ENCODE measurements around the gene HOXA4.

HOXA4 gene

GRCh38 chr7:27147199-27148030, 16.9 kb upstream of the HOXA4 start, which contains the start of gene HOXA6:
Gene HOXA6 (minus strand): TSS chr7:27147774. CDS start chr7:27147749, 25 bp downstream.
- DNase-seq (ENCODE audit: low spot score): no peak

- DNase-seq (ENCODE audit: low spot score): no peak
Measured at GRCh38 chr7:27146491-27147198, 16.1 kb upstream of the HOXA4 start.

- DNase-seq (ENCODE audit: low spot score): no peak
Measured at GRCh38 chr7:27145914-27146412, 15.4 kb upstream of the HOXA4 start.

GRCh38 chr7:27145165-27145913, 14.8 kb upstream of the HOXA4 start:
- DNase-seq (ENCODE audit: low spot score): no peak

- no peak for DNase-seq (ENCODE audit: low spot score)
Measured at GRCh38 chr7:27144781-27145164, 14.2 kb upstream of the HOXA4 start.

GRCh38 chr7:27143950-27144780, 13.6 kb upstream of the HOXA4 start:
- DNase-seq (ENCODE audit: low spot score): no peak

GRCh38 chr7:27143023-27143949, 12.7 kb upstream of the HOXA4 start, which contains the start of gene HOXA5:
Gene HOXA5 (minus strand): TSS chr7:27143681. CDS start chr7:27143607, 74 bp downstream.
- DNase-seq (ENCODE audit: low spot score): no peak

GRCh38 chr7:27142580-27143022, 12.0 kb upstream of the HOXA4 start:
- DNase-seq (ENCODE audit: low spot score): no peak

GRCh38 chr7:27141923-27142579, 11.5 kb upstream of the HOXA4 start:
- no peak for DNase-seq (ENCODE audit: low spot score)

GRCh38 chr7:27141137-27141922, 10.8 kb upstream of the HOXA4 start:
- DNase-seq (ENCODE audit: low spot score): no peak

- DNase-seq (ENCODE audit: low spot score): no peak
Measured at GRCh38 chr7:27140126-27140857, 9.7 kb upstream of the HOXA4 start.

GRCh38 chr7:27139334-27140125, 9.0 kb upstream of the HOXA4 start:
- DNase-seq (ENCODE audit: low spot score): no peak

GRCh38 chr7:27138985-27139333, 8.4 kb upstream of the HOXA4 start:
- DNase-seq (ENCODE audit: low spot score): no peak

GRCh38 chr7:27138472-27138871, 7.9 kb upstream of the HOXA4 start:
- no peak for DNase-seq (ENCODE audit: low spot score)

- DNase-seq (ENCODE audit: low spot score): no peak
Measured at GRCh38 chr7:27137640-27138315, 7.2 kb upstream of the HOXA4 start.

GRCh38 chr7:27134392-27134791, 3.8 kb upstream of the HOXA4 start:
- no peak for DNase-seq (ENCODE audit: low spot score)

All from NAMALWA (cell line).